D721Med (cell line): ENCODE results near the gene DLGAP1.

Experiments
- DNase-seq: peaks from one replicate; pipeline ENCODE4 v3.0.0; 2011; ENCODE audit warnings: low spot score; ENCODE audit not compliant: insufficient read length
- FAIRE-seq: peaks from 2 replicates; lab custom pipeline; 2011; peaks lifted over from hg19 to GRCh38; lab: Jason Lieb, UNC
- TF ChIP-seq, protein P1 (sequence below): IDR thresholded peaks from 2 replicates; pipeline ENCODE4 v1.5.1; 2012; ENCODE audit warnings: mild to moderate bottlenecking, control low read depth; ENCODE audit not compliant: insufficient read depth; ENCODE audit errors: missing control alignments

The DLGAP1 gene

DNA sequence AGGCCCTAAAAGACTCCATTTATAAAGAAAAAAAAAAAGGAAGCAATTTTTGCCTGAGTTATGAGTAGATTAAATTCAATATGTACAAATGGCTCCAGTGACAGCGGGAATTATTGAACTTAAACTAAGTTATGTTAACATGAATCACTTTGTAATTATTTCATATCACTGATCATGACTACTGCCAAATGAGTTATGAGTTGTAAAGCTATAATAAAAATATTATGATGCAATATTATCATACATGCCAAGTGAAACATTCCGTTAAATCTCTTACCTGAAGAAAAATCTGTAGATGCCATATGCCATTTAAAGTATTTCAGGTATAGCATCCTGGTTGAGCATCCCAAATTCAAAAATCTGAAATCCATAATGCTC is 217.5 kb downstream of the DLGAP1 start:
- TF ChIP-seq, protein P1, sequence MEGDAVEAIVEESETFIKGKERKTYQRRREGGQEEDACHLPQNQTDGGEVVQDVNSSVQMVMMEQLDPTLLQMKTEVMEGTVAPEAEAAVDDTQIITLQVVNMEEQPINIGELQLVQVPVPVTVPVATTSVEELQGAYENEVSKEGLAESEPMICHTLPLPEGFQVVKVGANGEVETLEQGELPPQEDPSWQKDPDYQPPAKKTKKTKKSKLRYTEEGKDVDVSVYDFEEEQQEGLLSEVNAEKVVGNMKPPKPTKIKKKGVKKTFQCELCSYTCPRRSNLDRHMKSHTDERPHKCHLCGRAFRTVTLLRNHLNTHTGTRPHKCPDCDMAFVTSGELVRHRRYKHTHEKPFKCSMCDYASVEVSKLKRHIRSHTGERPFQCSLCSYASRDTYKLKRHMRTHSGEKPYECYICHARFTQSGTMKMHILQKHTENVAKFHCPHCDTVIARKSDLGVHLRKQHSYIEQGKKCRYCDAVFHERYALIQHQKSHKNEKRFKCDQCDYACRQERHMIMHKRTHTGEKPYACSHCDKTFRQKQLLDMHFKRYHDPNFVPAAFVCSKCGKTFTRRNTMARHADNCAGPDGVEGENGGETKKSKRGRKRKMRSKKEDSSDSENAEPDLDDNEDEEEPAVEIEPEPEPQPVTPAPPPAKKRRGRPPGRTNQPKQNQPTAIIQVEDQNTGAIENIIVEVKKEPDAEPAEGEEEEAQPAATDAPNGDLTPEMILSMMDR: no peak
- FAIRE-seq (no peak), DNase-seq (no peak)

DNA sequence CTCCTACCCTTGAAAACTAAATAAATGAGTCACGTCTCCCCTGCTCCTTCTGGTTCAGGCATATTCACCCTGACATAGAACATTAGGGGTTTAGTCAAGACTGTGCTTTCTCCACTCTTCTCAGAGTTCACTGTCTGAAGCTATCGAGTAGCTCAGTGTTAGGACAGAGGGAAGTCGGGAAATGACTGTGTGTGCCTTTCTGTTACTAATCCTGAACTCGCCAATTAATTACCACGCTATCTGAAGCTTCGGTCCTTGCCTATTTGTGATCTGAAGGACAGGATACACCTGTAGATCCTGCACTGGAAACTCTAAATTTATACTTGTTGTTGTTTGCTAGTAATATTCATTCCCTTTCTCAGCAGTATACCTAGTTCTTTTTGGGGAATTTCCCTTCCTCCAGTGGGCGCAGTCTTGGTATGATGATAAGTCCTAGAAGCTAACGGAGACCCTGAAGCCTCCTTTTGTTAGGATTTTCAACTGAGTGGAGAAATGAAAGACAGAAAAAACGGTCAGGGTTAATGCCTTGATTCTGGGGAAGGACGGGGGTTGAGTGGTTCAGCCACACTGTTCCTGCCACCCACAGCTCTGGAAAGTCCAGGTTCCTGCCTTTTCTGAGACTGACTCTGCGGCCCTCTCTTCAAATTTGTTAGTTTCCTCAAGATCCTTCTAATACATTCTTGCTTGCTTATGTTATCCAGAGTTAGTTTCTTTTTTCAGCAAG is 218.0 kb downstream of the DLGAP1 start:
- TF ChIP-seq, protein P1: no peak
- FAIRE-seq: no peak
- DNase-seq: no peak

DNA sequence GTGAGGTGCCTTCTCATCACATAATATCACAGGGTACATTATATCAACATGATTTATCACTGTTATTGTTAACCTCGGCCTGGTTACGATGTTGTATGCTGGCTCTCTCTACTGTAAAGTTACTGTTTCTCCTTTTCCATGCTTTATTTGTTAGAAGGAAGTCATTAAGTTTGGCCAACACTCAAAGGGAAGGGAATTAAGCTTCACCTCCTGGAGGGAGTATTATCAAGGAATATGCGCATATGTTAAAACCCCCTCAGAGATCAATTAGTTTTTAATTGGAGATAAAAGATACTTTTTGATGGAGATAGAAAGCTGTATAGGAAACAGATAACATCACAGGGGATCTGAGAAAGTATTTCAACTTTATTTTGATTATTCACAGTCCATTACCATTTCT is 221.6 kb downstream of the DLGAP1 start:
- DNase-seq (no peak), FAIRE-seq (no peak)
- TF ChIP-seq, protein P1: no peak

DNA sequence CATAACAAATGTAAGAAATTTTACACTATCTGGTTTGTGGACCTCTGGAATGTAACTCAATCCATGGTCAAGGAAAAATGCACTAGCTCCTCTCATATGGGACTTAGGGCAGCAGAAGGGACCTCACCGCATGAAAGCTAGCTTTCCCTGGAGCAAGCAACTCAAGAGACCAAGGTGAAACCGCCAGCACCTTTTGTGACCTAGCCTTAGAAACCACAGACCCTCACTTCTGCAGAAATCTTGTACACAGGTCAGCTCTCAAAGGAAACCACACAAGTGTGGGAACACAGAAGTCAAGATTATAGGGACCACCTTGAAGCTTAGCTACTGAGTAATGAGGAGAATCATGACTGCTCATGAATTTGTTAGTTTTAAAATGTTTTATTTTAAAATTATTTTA is 222.5 kb downstream of the DLGAP1 start:
- FAIRE-seq: no peak
- DNase-seq: no peak
- TF ChIP-seq, protein P1: no peak

DNA sequence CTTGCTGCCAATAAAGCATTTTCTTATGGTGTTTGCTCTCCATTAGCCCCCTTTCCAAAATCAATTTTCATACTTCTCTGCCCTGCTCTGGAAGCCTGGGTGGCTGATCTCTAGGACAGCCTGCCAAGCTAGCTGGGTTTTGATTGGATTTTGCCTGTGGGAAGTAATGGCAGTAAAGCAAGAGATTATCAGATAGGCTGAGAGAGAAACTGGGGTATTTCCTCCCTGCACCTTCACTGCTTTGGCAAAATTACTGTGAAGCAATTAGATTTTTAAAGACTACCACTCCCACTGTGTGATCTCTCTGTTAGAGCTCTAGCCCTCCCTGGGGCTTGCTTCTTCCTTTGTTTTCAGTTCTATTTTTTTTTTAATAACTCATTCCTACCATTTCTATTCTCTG is 223.8 kb downstream of the DLGAP1 start:
- FAIRE-seq (no peak), DNase-seq (no peak)
- TF ChIP-seq, protein P1: no peak

DNA sequence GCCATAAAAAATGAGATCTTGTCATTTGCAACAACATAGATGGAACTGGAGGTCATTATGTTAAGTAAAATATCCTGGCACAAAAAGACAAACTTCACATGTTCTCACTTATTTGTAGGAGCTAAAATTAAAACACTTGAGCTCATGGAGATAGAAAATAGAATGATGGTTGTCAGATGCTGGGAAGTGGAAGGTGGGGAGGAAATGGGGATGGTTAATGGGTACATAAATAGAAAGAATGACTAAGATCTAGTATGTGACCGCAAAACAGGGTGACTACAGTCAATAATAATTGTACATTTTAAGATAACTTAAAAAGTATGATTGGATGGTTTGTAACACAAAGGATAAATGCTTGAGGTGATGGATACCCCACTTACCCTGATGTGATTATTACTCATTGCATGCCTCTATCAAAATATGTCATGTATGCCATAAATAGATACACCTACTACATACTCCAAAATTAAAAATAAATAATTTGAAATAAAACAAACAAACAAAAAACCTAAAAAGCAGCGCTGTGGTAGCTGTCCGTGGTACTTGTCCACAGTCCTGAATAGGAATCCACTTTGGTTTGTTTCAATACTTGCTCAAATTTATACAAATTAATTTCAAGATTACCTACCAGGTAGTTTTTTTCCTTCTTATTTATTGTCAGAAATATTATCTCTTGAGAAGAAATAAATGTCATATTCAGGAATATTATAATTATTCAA is 224.5 kb downstream of the DLGAP1 start:
- TF ChIP-seq, protein P1: no peak
- FAIRE-seq: no peak
- no peak for DNase-seq
